GM12873 (cell line): ENCODE data around the gene KLHL29.

Experiments
- CTCF ChIP-seq: IDR thresholded peaks from 2 replicates; pipeline ENCODE4 v1.5.1; 2012; ENCODE audit warnings: low read depth, mild to moderate bottlenecking, moderate library complexity, low read length, control low read depth; ENCODE audit not compliant: insufficient read depth; ENCODE audit errors: missing control alignments

The KLHL29 gene

GRCh38 chr2:23653326-23653725 lies 268.3 kb downstream of the KLHL29 start:
- TF ChIP-seq CTCF, result no peak

GRCh38 chr2:23654756-23655155 lies 269.8 kb downstream of the KLHL29 start:
- no peak for TF ChIP-seq CTCF

GRCh38 chr2:23655934-23656596 lies 271.1 kb downstream of the KLHL29 start:
- TF ChIP-seq CTCF, result no peak

GRCh38 chr2:23656597-23656973 lies 271.6 kb downstream of the KLHL29 start:
- TF ChIP-seq CTCF, result no peak

GRCh38 chr2:23657371-23657770 lies 272.4 kb downstream of the KLHL29 start:
- TF ChIP-seq CTCF, result no peak

- TF ChIP-seq CTCF, result no peak
Observed at GRCh38 chr2:23657934-23658333, 273.0 kb downstream of the KLHL29 start.

- TF ChIP-seq CTCF, result no peak
Observed at GRCh38 chr2:23658466-23658942, 273.5 kb downstream of the KLHL29 start.

- TF ChIP-seq CTCF, result no peak
Observed at GRCh38 chr2:23659328-23659727, 274.3 kb downstream of the KLHL29 start.
